ENCODE results near the gene CHMP3.

Gene CHMP3

DNA sequence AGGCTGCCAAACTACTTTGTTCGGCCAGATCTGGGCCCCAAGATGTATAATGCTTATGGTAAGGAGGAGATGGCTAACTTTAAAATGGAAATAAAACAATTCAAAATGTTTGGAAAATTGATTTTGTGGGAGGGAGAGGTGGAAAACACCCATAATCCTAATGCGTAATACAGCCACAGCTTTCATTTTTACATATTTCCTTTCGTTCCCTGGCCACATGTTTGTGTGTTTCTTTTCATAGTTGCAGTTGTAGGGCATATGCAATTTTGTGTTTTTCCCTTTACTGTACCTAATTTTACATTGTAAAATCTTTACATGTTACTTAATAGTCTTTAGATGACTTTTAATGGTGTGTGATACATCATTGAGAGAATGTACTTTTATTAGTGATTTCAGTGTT is 77.4 kb downstream of the CHMP3 start:
- H3K4me1 ChIP-seq: no peaks in the 10 kb centered on the region
- no peak for TF ChIP-seq Cebpa-rat (IDR thresholded peaks at IDR 0.05)
- H3K36me3 ChIP-seq: peaks cover 100% of the 10 kb centered on the region in 11 experiments
- no peak overlapping the region for H3K9ac ChIP-seq
- H3K4me3 ChIP-seq: no peak overlapping the region
- H3K4me2 ChIP-seq: no peak overlapping the region
- H3K27ac ChIP-seq: no peak overlapping the region
- peaks cover 0 to 68% (median 0%) of the 10 kb centered on the region in 11 experiments; a peak in 5 of 22 replicates for H4K20me1 ChIP-seq
- no peaks in the 10 kb centered on the region for H3K27me3 ChIP-seq
- no peaks in the 10 kb centered on the region for H3K9me3 ChIP-seq (replicated peaks in 1 of 11)

DNA sequence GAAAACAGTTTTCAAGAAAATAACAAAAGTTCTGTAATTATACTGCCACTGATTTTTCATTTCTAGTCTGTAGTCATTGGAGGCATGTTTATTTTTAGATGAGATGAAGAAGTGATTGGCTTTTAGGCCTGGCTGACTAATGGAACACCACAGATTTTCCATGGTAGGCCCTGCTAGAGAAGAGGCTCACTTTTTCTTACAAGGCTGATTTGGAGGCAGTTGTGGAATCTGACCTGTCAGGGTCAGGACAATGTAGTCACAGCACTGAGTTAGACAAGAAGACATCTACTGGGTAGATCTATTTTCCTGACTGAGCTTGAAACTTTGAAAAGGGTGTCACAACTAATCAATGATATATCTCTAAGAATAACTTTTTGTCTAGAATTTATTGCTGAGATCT is 78.1 kb downstream of the CHMP3 start:
- peaks cover 0 to 71% (median 0%) of the 10 kb centered on the region in 11 experiments; a peak in 5 of 22 replicates for H4K20me1 ChIP-seq
- no peak overlapping the region for H3K4me2 ChIP-seq

DNA sequence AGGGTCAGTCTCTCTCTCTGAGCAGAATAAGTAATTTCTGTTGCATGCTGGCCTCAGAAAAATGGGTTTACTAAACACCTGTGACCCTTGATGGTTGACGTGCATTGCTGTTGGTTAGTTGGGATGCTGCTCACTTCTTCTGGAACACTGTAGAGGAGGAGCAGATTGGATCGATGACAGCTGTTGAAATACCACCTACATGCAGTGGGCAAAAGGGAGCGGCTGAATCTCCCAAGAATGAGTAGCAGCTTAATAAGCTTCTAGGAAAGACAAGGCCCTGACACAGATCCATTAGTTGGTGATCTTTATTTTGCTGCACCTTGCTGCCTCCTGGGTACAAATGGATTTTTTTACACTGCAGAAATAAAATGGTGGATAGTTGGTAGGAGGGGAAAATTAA is 78.9 kb downstream of the CHMP3 start:
- no peak overlapping the region for H3K4me2 ChIP-seq
- H3K4me1 ChIP-seq: no peaks in the 10 kb centered on the region
- no peak for TF ChIP-seq Cebpa-rat (IDR thresholded peaks at IDR 0.05)
- H3K27me3 ChIP-seq: no peaks in the 10 kb centered on the region
- H4K20me1 ChIP-seq: peaks cover 0 to 75% (median 0%) of the 10 kb centered on the region in 11 experiments; a peak in 5 of 22 replicates
- no peak overlapping the region for H3K4me3 ChIP-seq
- H3K36me3 ChIP-seq: peaks cover 100% of the 10 kb centered on the region in 11 experiments
- no peaks in the 10 kb centered on the region for H3K9me3 ChIP-seq (replicated peaks in 1 of 11)
- no peak overlapping the region for H3K9ac ChIP-seq
- H3K27ac ChIP-seq: no peak overlapping the region

More for the DNA sequence above, 78.1 kb downstream of the CHMP3 start:
- no peak overlapping the region for H3K9ac ChIP-seq
- H3K36me3 ChIP-seq: peaks cover 100% of the 10 kb centered on the region in 11 experiments
- H3K4me1 ChIP-seq: no peaks in the 10 kb centered on the region
- no peaks in the 10 kb centered on the region for H3K9me3 ChIP-seq (replicated peaks in 1 of 11)
- no peaks in the 10 kb centered on the region for H3K27me3 ChIP-seq
- H3K27ac ChIP-seq: no peak overlapping the region
- no peak for TF ChIP-seq Cebpa-rat (IDR thresholded peaks at IDR 0.05)
- H3K4me3 ChIP-seq: no peak overlapping the region

DNA sequence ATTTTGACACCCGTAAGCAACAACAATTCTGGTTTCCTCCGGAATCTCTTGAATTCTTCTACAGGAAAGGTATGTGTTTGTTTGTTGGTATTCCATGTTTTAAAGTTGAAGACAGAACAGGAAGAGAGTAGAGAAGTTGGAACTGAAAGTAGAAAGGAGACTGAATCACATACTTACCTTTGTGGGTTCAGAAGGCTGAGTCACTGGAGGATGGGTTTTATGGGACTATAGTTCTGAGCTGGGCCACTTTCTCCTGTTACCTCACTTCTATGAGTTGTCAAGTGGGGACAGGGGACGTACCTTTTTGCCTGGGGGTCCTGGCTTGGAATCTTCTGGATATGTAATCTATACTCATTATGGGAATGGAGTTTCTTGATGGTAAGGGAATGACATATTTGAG is 81.2 kb downstream of the CHMP3 start:
- no peak for TF ChIP-seq Cebpa-rat (IDR thresholded peaks at IDR 0.05)
- H3K36me3 ChIP-seq: peaks cover 100% of the 10 kb centered on the region in 11 experiments
- no peaks in the 10 kb centered on the region for H3K4me1 ChIP-seq
- no peak overlapping the region for H3K9ac ChIP-seq
- H3K4me2 ChIP-seq: no peak overlapping the region
- peaks cover 0 to 74% (median 0%) of the 10 kb centered on the region in 11 experiments; a peak in 5 of 22 replicates for H4K20me1 ChIP-seq
- no peaks in the 10 kb centered on the region for H3K9me3 ChIP-seq (replicated peaks in 1 of 11)
- H3K27me3 ChIP-seq: no peaks in the 10 kb centered on the region
- no peak overlapping the region for H3K27ac ChIP-seq
- no peak overlapping the region for H3K4me3 ChIP-seq

DNA sequence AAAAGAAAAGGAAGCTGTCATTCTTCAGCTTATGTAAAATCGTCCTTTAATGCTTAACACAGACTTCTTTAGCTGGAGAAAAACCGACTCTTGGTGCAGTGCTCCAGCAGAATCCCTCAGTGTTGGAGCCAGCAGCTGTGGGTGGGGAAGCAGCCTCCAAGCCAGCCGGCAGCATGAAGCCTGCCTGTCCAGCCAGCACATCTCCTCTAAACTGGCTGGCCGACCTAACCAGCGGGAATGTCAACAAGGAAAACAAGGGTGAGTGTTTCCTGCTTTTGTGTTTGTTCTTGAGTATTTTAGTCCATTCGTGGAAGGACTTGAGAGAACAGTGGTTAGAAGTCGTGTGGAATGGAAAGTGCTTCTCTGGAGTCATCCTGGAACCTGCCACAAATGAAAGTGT is 83.1 kb downstream of the CHMP3 start:
- no peak for TF ChIP-seq Cebpa-rat (IDR thresholded peaks at IDR 0.05)

DNA sequence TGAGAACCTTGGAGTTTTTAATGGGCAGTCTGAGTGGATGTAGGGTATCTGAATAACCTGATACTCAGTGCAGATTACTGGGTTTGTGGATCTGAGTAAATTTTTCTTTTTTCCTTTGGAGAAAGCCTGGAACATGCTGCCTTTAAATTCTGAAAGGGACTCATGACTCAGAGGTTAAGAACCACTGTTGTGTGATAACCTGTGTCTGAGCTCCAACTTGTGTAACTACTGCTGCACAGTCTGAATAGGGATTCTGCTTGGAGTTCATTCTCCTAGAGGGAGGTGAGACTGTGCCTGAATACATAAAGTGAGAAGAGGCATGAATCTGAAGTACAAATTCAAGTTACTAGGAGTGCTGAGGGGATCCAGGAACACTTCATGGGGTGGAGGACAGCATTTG is 85.9 kb downstream of the CHMP3 start:
- Histone ChIP-seq H3K27me3 (no peaks in the 10 kb centered on the region), H3K9ac (no peak overlapping the region), H3K9me3 (replicated peaks in 1 of 11) (no peaks in the 10 kb centered on the region), H3K36me3 (peaks cover 100% of the 10 kb centered on the region in 11 experiments), H3K4me3 (no peak overlapping the region), H3K27ac (no peak overlapping the region), H3K4me2 (no peak overlapping the region), H3K4me1 (peaks cover 0 to 8% (median 0%) of the 10 kb centered on the region in 10 experiments; a peak in 4 of 20 replicates), H4K20me1 (peaks cover 0 to 86% (median 0%) of the 10 kb centered on the region in 11 experiments; a peak in 6 of 22 replicates)
- no peak for TF ChIP-seq Cebpa-rat (IDR thresholded peaks at IDR 0.05)

More for the DNA sequence above, 83.1 kb downstream of the CHMP3 start:
- H3K4me3 ChIP-seq: no peak overlapping the region
- H3K27me3 ChIP-seq: no peaks in the 10 kb centered on the region
- H3K36me3 ChIP-seq: peaks cover 100% of the 10 kb centered on the region in 11 experiments
- H4K20me1 ChIP-seq: peaks cover 0 to 80% (median 0%) of the 10 kb centered on the region in 11 experiments; a peak in 5 of 22 replicates
- H3K9ac ChIP-seq: no peak overlapping the region
- H3K9me3 ChIP-seq (replicated peaks in 1 of 11): no peaks in the 10 kb centered on the region
- H3K4me2 ChIP-seq: no peak overlapping the region
- H3K27ac ChIP-seq: no peak overlapping the region
- no peaks in the 10 kb centered on the region for H3K4me1 ChIP-seq

DNA sequence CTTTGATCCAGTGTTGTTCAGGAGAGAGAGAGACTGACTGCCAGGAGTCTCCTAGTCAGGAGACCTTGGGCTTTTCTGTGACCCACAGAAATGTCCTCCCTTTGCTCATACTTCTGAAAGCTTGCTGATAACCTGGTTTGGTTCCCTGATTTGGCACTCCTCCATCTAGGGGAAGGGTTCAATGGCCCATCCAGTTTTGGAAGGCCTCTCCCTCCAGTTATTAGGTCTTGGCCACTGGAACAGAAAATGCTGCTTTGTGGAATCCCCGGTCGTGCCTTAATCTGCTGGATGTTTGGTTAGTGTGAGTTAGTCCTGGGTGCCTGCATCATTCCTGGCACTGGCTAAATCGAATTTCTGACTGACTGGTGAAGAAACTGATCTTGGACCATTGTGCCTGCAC is 86.3 kb downstream of the CHMP3 start:
- Histone ChIP-seq H3K4me3 (no peak overlapping the region), H3K9ac (no peak overlapping the region), H3K4me1 (peaks cover 0 to 11% (median 0%) of the 10 kb centered on the region in 10 experiments; a peak in 4 of 20 replicates), H3K27me3 (no peaks in the 10 kb centered on the region), H3K27ac (no peak overlapping the region), H4K20me1 (peaks cover 0 to 90% (median 0%) of the 10 kb centered on the region in 11 experiments; a peak in 6 of 22 replicates), H3K36me3 (peaks cover 100% of the 10 kb centered on the region in 11 experiments), H3K4me2 (no peak overlapping the region), H3K9me3 (replicated peaks in 1 of 11) (no peaks in the 10 kb centered on the region)
- TF ChIP-seq Cebpa-rat (IDR thresholded peaks at IDR 0.05): no peak

DNA sequence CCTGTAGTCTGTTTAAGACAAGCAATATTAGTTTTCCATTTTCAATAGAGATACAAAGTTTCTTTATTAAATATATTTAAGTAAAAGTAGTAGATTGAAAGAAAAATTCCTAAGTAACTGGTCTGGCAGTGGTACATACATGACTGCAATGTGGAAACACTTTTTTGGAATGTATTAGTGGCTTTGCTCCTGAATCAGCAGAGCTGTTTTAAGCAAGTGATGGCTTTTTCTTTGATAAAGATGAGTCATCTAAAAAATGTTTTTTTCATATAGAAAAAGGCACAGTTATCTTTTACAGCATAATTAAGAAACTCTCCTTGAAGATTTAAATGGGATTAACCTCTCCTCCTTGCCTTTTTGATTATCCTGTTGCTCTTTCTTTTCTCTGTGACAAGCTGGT is 87.2 kb downstream of the CHMP3 start:
- Histone ChIP-seq H3K4me2 (no peak overlapping the region), H3K4me3 (no peak overlapping the region), H3K4me1 (peaks cover 0 to 11% (median 0%) of the 10 kb centered on the region in 10 experiments; a peak in 4 of 20 replicates), H3K27ac (no peak overlapping the region), H3K36me3 (peaks cover 97 to 99% (median 98%) of the 10 kb centered on the region in 11 experiments), H3K9me3 (replicated peaks in 1 of 11) (no peaks in the 10 kb centered on the region), H3K9ac (no peak overlapping the region), H4K20me1 (peaks cover 0 to 96% (median 0%) of the 10 kb centered on the region in 11 experiments; a peak in 6 of 22 replicates), H3K27me3 (no peaks in the 10 kb centered on the region)
- TF ChIP-seq Cebpa-rat (IDR thresholded peaks at IDR 0.05): no peak

DNA sequence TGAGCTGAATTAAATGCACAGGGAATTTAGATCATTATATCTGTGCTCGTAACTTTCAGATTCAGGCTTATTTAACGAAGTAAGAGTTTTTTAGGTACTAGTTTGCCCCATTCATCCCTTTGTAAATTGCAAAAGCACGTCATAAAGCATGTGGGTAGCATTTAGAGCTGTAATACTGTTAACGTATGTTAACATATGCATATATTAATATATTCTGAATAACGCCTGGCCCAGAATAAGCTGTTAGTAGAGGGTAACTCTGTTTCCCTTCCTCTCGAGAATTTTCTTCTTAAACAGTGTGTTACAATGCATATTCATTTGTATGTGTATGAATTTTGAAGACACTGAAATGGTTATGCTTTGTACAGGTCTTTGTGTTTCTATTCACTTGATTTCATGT is 91.6 kb downstream of the CHMP3 start:
- Histone ChIP-seq H3K4me1 (peaks cover 0 to 11% (median 0%) of the 10 kb centered on the region in 10 experiments; a peak in 4 of 20 replicates), H4K20me1 (peaks cover 0 to 98% (median 8%) of the 10 kb centered on the region in 11 experiments; a peak in 10 of 22 replicates), H3K4me3 (no peak overlapping the region), H3K27ac (no peak overlapping the region), H3K4me2 (no peak overlapping the region), H3K9me3 (replicated peaks in 1 of 11) (no peaks in the 10 kb centered on the region), H3K27me3 (no peaks in the 10 kb centered on the region), H3K36me3 (peaks cover 97 to 99% (median 98%) of the 10 kb centered on the region in 11 experiments), H3K9ac (no peak overlapping the region)
- no peak for TF ChIP-seq Cebpa-rat (IDR thresholded peaks at IDR 0.05)

DNA sequence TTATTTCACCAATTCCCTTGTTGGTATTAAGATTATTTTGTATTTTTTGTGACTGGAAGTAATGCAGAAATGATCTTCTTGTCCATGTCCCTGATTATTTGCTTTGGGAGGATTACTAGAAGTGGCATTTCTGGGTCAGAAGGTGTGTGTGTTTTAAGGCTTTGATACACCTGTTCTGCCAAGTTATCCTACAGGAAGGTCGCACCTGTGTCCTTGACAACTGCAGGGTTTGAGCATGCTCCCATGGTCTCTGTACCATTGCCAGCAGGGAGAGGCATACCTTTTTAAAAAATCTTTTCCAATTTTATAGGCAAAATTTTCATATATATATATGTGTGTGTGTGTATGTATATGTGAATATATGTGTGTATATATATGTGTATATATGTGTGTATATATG is 92.4 kb downstream of the CHMP3 start:
- TF ChIP-seq Cebpa-rat (IDR thresholded peaks at IDR 0.05): no peak
- Histone ChIP-seq H4K20me1 (peaks cover 0 to 98% (median 8%) of the 10 kb centered on the region in 11 experiments; a peak in 10 of 22 replicates), H3K27ac (no peak overlapping the region), H3K4me3 (no peak overlapping the region), H3K9me3 (replicated peaks in 1 of 11) (no peaks in the 10 kb centered on the region), H3K4me1 (peaks cover 0 to 11% (median 0%) of the 10 kb centered on the region in 10 experiments; a peak in 4 of 20 replicates), H3K4me2 (no peak overlapping the region), H3K27me3 (no peaks in the 10 kb centered on the region), H3K36me3 (peaks cover 97 to 99% (median 98%) of the 10 kb centered on the region in 11 experiments), H3K9ac (no peak overlapping the region)
